MG63 (cell line): Measurements from ENCODE around the gene MDN1. TPM values are rescaled to one million over a fixed set of nuclear protein-coding genes. Genes with fewer than 3 reads are reported as not detected.
"Not testable (repeated sequence)": the region's sequence is repeated elsewhere in the genome, so short reads cannot be mapped to it uniquely, and the experiment has no call there.

Source experiments
- DNase-seq: peaks from one replicate; pipeline ENCODE4 v3.0.0-alpha.2; 2020
- H3K27me3 ChIP-seq: fragments of 250-450 bp; sonication (Bioruptor Pico); 2 replicates; pipeline ENCODE4 v1.5.1; 2020; ENCODE audit warnings: mild to moderate bottlenecking, moderate library complexity
- H3K36me3 ChIP-seq: fragments of 250-450 bp; sonication (Bioruptor Pico); 2 replicates; pipeline ENCODE4 v1.5.1; 2020; ENCODE audit warnings: mild to moderate bottlenecking, moderate library complexity
- H3K4me3 ChIP-seq: fragments of 250-450 bp; sonication (Bioruptor Pico); 2 replicates; pipeline ENCODE4 v1.5.1; 2020; ENCODE audit warnings: mild to moderate bottlenecking, moderate library complexity
- H3K9me3 ChIP-seq: fragments of 250-450 bp; sonication (Bioruptor Pico); 2 replicates; pipeline ENCODE4 v1.5.1; 2020; ENCODE audit warnings: mild to moderate bottlenecking, moderate library complexity
- total RNA-seq: library from RNA; depleted of rRNA; stranded (reverse); fragments of >200 nt; shearing (Covaris generic); gene quantifications from 2 replicates; pipeline ENCODE4 v1.2.3, GENCODE V29; 2014; ENCODE audit warnings: low replicate concordance

The MDN1 gene
- total RNA-seq, 1 experiment from 2014 or later, result 10.1 TPM

DNA sequence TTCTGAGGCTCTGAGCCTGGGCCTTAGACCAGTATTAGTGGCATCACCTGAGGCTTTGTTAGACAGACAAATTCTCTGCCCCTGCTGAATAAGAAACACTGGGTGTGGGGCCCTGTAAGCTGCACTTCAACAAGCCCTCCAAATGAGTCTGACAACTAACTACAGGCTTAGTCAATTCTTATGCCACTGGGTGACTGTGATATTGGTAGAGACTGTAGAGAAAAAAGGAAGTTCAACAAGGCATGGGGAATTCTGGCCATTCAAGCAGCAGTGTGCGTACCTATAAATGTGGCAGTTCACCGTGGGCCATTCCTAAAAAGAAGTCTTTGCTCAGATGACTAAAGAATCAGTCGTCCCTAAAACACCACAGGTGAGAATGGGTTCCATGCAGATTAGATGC lies 82.7 kb downstream of the MDN1 start:
- no peaks in the 10 kb centered on the region for H3K27me3 ChIP-seq
- no peak overlapping the region for H3K4me3 ChIP-seq
- no peaks in the 10 kb centered on the region for H3K9me3 ChIP-seq
- peaks cover 52% of the 10 kb centered on the region for H3K36me3 ChIP-seq
- no peak for DNase-seq

- Histone ChIP-seq H3K27me3 (no peaks in the 10 kb centered on the region), H3K36me3 (peaks cover 54% of the 10 kb centered on the region), H3K9me3 (no peaks in the 10 kb centered on the region), H3K4me3 (no peak overlapping the region)
- DNase-seq, result no peak
Measured at GRCh38 chr6:89734526-89734925, 85.1 kb downstream of the MDN1 start.

GRCh38 chr6:89731924-89732567 lies 87.5 kb downstream of the MDN1 start:
- Histone ChIP-seq H3K36me3 (peaks cover 55% of the 10 kb centered on the region), H3K9me3 (no peaks in the 10 kb centered on the region), H3K4me3 (no peak overlapping the region), H3K27me3 (no peaks in the 10 kb centered on the region)
- DNase-seq, result no peak

- not testable (repeated sequence) for DNase-seq, H3K27me3 ChIP-seq, H3K4me3 ChIP-seq, H3K9me3 ChIP-seq
- H3K36me3 ChIP-seq, result peaks cover 53% of the 10 kb centered on the region
Measured at GRCh38 chr6:89731262-89731661, 88.3 kb downstream of the MDN1 start.

- no peak for DNase-seq
- H3K36me3 ChIP-seq, result peaks cover 53% of the 10 kb centered on the region
Measured at GRCh38 chr6:89729818-89730217, 89.8 kb downstream of the MDN1 start.

GRCh38 chr6:89727501-89727900 lies 92.1 kb downstream of the MDN1 start:
- peaks cover 56% of the 10 kb centered on the region for H3K36me3 ChIP-seq
- no peaks in the 10 kb centered on the region for H3K27me3 ChIP-seq
- no peaks in the 10 kb centered on the region for H3K9me3 ChIP-seq
- no peak overlapping the region for H3K4me3 ChIP-seq
- no peak for DNase-seq

More at GRCh38 chr6:89729818-89730217, 89.8 kb downstream of the MDN1 start:
- no peaks in the 10 kb centered on the region for H3K27me3 ChIP-seq
- no peaks in the 10 kb centered on the region for H3K9me3 ChIP-seq
- no peak overlapping the region for H3K4me3 ChIP-seq

GRCh38 chr6:89724981-89725380 lies 94.6 kb downstream of the MDN1 start:
- Histone ChIP-seq H3K36me3 (peaks cover 48% of the 10 kb centered on the region), H3K4me3 (no peak overlapping the region), H3K9me3 (no peaks in the 10 kb centered on the region), H3K27me3 (no peaks in the 10 kb centered on the region)
- DNase-seq, result no peak

DNA sequence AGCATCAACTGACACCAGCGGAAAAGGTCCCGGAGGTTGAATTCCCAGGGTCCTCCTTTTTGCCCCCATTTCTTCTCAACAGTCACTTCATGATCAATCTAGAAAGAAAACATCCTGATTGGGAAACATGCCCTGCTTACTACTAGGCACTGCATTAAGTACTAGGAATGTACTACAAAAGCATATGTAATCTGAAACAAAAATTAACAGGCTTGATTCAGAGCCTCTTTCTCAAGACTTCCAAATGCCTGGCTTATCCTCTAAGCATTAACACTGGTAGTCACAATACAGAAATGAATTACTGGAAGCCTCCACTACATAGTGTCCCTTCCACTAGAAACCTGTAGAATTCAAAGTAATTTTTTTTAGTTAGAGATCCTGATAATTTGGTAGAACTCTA lies 96.5 kb downstream of the MDN1 start:
- H3K27me3 ChIP-seq, result no peaks in the 10 kb centered on the region
- no peaks in the 10 kb centered on the region for H3K9me3 ChIP-seq
- peaks cover 45% of the 10 kb centered on the region for H3K36me3 ChIP-seq
- DNase-seq, result no peak
- H3K4me3 ChIP-seq, result no peak overlapping the region

DNA sequence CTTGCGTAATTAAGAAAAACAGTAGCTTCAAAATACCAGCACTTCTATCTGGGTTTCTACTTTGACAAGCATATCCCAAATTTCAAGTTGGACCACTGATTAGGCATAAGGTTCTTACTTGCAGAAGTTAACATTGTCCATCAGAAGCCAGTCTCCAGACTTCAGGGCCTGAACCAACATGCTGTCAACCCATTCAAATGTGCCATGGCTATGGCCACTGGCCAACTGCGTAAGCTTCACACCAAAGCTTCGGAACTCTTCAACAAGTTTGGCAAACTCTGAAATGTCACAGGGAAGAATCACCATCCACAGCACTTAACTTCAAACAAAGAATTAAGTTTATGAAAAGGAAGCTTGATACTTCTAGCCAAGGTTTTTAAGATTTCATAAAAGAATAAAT lies 103.1 kb downstream of the MDN1 start:
- no peak for DNase-seq
- H3K4me3 ChIP-seq, result no peak overlapping the region
- no peaks in the 10 kb centered on the region for H3K9me3 ChIP-seq
- no peaks in the 10 kb centered on the region for H3K27me3 ChIP-seq
- H3K36me3 ChIP-seq, result peaks cover 49% of the 10 kb centered on the region

DNA sequence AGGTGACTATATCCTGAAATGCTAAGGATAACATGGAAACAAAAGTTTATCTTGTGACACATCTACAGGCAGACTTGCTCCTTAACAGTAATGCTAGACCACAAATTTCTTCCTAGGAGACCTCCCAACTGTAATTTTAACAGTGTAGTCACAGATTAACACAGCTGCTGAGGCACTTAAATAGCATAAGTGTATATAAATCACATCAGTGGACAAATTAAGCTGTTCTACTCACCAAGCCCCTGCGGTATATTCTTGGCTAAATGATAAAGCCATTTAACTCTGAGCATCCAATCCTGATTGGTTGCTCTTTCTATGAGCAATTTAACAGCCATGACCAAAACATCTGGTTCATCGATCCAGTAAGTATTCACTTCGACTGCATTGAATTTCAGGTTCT lies 107.8 kb downstream of the MDN1 start:
- Histone ChIP-seq H3K4me3 (no peak overlapping the region), H3K9me3 (no peaks in the 10 kb centered on the region), H3K36me3 (peaks cover 46% of the 10 kb centered on the region), H3K27me3 (no peaks in the 10 kb centered on the region)
- DNase-seq, result no peak

GRCh38 chr6:89708316-89708715 lies 111.3 kb downstream of the MDN1 start:
- peaks cover 43% of the 10 kb centered on the region for H3K36me3 ChIP-seq

DNA sequence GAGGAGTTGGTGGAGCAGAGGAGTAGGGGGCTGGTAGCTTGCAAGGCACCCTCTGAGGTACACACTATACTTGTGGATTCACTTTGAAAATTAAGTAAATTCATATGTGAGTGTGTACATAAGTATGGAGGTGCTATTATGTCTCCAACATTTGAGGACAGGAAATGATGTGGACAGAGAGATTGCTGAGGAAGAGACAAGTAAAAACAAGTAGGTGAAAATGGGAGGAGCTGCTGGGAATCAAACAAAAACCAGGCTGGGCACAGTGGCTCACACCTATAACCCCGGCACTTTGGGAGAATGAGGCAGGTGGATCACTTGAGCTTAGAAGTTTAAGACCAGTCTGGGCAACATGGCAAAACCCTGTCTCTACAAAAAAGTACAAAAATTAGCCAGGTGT lies 111.8 kb downstream of the MDN1 start:
- Histone ChIP-seq H3K4me3 (no peak overlapping the region), H3K9me3 (no peaks in the 10 kb centered on the region), H3K27me3 (no peaks in the 10 kb centered on the region), H3K36me3 (peaks cover 42% of the 10 kb centered on the region)
- no peak for DNase-seq

More at GRCh38 chr6:89708316-89708715, 111.3 kb downstream of the MDN1 start:
- H3K9me3 ChIP-seq, result no peaks in the 10 kb centered on the region
- H3K4me3 ChIP-seq, result no peak overlapping the region
- H3K27me3 ChIP-seq, result no peaks in the 10 kb centered on the region
- DNase-seq, result no peak

- Histone ChIP-seq H3K4me3 (no peak overlapping the region), H3K27me3 (no peaks in the 10 kb centered on the region), H3K36me3 (peaks cover 37% of the 10 kb centered on the region), H3K9me3 (no peaks in the 10 kb centered on the region)
- DNase-seq, result no peak
Measured at GRCh38 chr6:89706121-89706520, 113.5 kb downstream of the MDN1 start.

GRCh38 chr6:89703292-89703691 lies 116.3 kb downstream of the MDN1 start:
- H3K27me3 ChIP-seq, result no peaks in the 10 kb centered on the region
- H3K4me3 ChIP-seq, result no peak overlapping the region
- H3K9me3 ChIP-seq, result no peaks in the 10 kb centered on the region
- no peak for DNase-seq
- peaks cover 50% of the 10 kb centered on the region for H3K36me3 ChIP-seq

DNA sequence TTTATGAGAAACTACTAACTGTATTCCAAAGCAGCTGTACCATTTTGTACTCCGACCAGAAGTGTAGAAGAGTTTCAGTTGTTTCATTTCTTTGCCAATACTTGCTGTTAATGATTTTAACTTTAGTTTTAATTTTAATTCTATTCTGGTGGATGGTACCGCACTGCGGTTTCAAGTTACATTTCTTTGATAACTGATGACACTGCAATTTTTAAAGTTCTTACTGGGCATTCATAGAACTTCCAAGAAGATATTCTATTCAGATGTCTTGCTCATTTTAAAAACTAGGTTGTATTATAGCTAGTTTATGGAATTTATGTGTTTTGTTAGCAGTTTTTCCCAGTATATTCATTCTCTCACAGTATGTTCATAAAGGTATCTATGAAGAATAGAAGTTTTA lies 117.2 kb downstream of the MDN1 start:
- Histone ChIP-seq H3K27me3 (no peaks in the 10 kb centered on the region), H3K9me3 (no peaks in the 10 kb centered on the region), H3K4me3 (no peak overlapping the region), H3K36me3 (peaks cover 49% of the 10 kb centered on the region)
- no peak for DNase-seq

- no peak overlapping the region for H3K4me3 ChIP-seq
- H3K36me3 ChIP-seq, result peaks cover 56% of the 10 kb centered on the region
- H3K9me3 ChIP-seq, result no peaks in the 10 kb centered on the region
- H3K27me3 ChIP-seq, result no peaks in the 10 kb centered on the region
- DNase-seq, result no peak
Measured at GRCh38 chr6:89695667-89696066, 123.9 kb downstream of the MDN1 start.

DNA sequence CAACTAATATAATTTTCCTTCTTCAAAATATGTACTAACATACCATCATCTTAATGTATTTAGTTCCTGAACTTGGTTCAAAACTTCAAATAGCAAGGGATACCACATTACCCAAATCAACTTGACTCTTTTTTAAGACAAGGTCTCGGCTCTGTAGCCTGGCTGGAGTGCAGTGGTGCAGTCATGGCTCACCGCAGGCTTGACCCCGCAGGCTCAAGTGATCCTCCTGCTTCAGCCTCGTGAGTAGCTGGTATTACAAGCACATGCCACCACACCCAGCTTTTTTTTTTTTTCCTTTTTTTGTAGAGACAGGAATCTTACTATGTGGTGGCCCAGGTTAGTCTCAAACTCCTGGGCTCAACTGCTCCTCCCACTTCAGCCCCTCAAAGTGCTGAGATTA lies 125.2 kb downstream of the MDN1 start:
- no peak overlapping the region for H3K4me3 ChIP-seq
- H3K9me3 ChIP-seq, result no peaks in the 10 kb centered on the region
- no peak for DNase-seq
- peaks cover 50% of the 10 kb centered on the region for H3K36me3 ChIP-seq
- no peaks in the 10 kb centered on the region for H3K27me3 ChIP-seq

DNA sequence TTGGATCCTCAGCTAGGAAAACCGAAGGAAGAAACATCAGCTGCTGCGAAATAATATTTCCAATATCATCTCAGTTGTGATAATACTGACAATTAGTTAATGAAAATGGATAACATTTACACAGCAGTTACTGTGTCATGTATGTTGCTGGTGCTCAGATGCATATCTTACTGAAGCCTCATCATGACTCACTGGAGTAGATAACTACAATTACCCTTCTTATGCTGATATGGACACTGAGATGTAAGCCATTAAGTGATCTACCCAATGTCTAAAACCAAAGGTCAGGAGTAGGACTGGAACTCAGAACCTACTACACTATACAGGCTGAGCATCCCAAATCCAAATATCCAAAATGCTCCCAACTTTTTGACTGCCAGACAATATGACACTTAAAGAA lies 126.4 kb downstream of the MDN1 start:
- Histone ChIP-seq H3K4me3 (no peak overlapping the region), H3K9me3 (no peaks in the 10 kb centered on the region), H3K36me3 (peaks cover 49% of the 10 kb centered on the region), H3K27me3 (no peaks in the 10 kb centered on the region)
- no peak for DNase-seq

DNA sequence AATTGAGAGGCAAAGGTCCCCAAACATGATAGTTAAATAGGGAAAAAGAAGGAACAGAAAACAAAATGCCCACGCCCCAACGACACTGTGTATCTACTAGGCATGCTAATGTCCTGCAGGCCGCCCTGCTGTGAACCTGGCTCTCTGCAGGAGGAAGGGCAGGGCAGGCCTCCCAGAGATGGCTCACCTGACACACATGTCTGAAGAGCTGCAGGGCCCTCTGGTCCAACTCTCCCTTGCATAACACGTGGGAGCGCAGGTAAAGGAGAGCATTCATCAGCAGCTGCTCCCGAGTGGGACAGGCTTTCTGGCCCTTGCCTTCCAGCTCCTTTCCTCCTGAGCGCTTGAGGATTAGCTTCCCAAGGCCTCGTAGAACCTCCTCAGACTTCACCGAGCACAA lies 127.3 kb downstream of the MDN1 start:
- Histone ChIP-seq H3K27me3 (no peaks in the 10 kb centered on the region), H3K4me3 (no peak overlapping the region), H3K9me3 (no peaks in the 10 kb centered on the region), H3K36me3 (peaks cover 47% of the 10 kb centered on the region)
- no peak for DNase-seq
